ENCODE measurements around the gene ARL6IP1. TPM values are rescaled to one million over a fixed set of nuclear protein-coding genes. Genes with fewer than 3 reads are reported as not detected.

The ARL6IP1 gene
- total RNA-seq, 1 experiment from 2014 or later, result 172 TPM

GRCh38 chr16:18801145-18801972 lies at the start of gene ARL6IP1 (continued):
- TF ChIP-seq OVOL2 (CRISPR knock-in tag; IDR thresholded peaks at IDR 0.05; ENCODE audit: borderline replicate concordance) (no peak; the same call in 1 of the 2 replicates), NR1H2 (CRISPR knock-in tag; IDR thresholded peaks at IDR 0.05) (no peak), NFYB (CRISPR knock-in tag; conservative IDR thresholded peaks at IDR 0.05; ENCODE audit: low read depth) (peak; percentile 95), CTCF (IDR thresholded peaks at IDR 0.05) (peak; percentile 71), STAT6 (CRISPR knock-in tag; conservative IDR thresholded peaks at IDR 0.05; ENCODE audit: low read depth) (no peak), ZNF416 (CRISPR knock-in tag; IDR thresholded peaks at IDR 0.05) (no peak; the same call in 1 of the 2 replicates), ZNF281 (CRISPR knock-in tag; IDR thresholded peaks at IDR 0.05) (peak; percentile 83), NFATC4 (CRISPR knock-in tag; IDR thresholded peaks at IDR 0.05) (peak; percentile 93), ZNF512 (CRISPR knock-in tag; IDR thresholded peaks at IDR 0.05; ENCODE audit: borderline replicate concordance) (0 out of 2 replicates have a peak, but pooled peaks have one; percentile 18)

GRCh38 chr16:18846416-18846815 lies 45.1 kb upstream of the ARL6IP1 start:
- peaks cover 81% of the 10 kb centered on the region for H3K36me3 Mint-ChIP-seq
- CTCF ChIA-PET, result interaction anchor here (0.7 kb wide), 1 partner anchor 226 kb away, joined by 3 read pairs; no protein-coding TSS in a partner anchor
- no peak for TF ChIP-seq ZNF281 (CRISPR knock-in tag; IDR thresholded peaks at IDR 0.05)
- no peak for TF ChIP-seq E2F4 (CRISPR knock-in tag; IDR thresholded peaks at IDR 0.05; ENCODE audit: borderline replicate concordance, low read depth)
- no peak for TF ChIP-seq RORB (CRISPR knock-in tag; IDR thresholded peaks at IDR 0.05)
- TF ChIP-seq MYBL2 (CRISPR knock-in tag; IDR thresholded peaks at IDR 0.05), result no peak
- no peak for TF ChIP-seq TEAD1 (CRISPR knock-in tag; IDR thresholded peaks at IDR 0.05)
- no peak for TF ChIP-seq MAX (CRISPR knock-in tag; IDR thresholded peaks at IDR 0.05)
- TF ChIP-seq CREM (CRISPR knock-in tag; IDR thresholded peaks at IDR 0.05), result no peak
- no peak for TF ChIP-seq IRF2 (CRISPR knock-in tag; IDR thresholded peaks at IDR 0.05; ENCODE audit: borderline replicate concordance, low read depth)
- TF ChIP-seq SP1 (CRISPR knock-in tag; conservative IDR thresholded peaks at IDR 0.05), result no peak
- TF ChIP-seq ERG (CRISPR knock-in tag; IDR thresholded peaks at IDR 0.05), result no peak
- no peak for TF ChIP-seq PRRX2 (CRISPR knock-in tag; IDR thresholded peaks at IDR 0.05)

More at GRCh38 chr16:18846416-18846815, 45.1 kb upstream of the ARL6IP1 start:
- DNase-seq (ENCODE audit: low spot score) (no peak), ATAC-seq (no peak)
- no peaks in the 10 kb centered on the region for H3K27me3 Mint-ChIP-seq (ENCODE audit: low read depth)
- H3K4me1 Mint-ChIP-seq, result peaks cover 7% of the 10 kb centered on the region
- no peak overlapping the region for H3K4me3 Mint-ChIP-seq
- no peaks in the 10 kb centered on the region for H3K9me3 Mint-ChIP-seq
- POLR2A ChIA-PET, result no interaction called here
- peak overlapping the region; percentile 51 for H3K27ac Mint-ChIP-seq
